A673 (cell line): Measurements from ENCODE around the gene FOXF1. TPM values are rescaled to one million over a fixed set of nuclear protein-coding genes. Genes with fewer than 3 reads are reported as not detected.
A peak's percentile ranks its signal among the peaks of the same experiment; 100 is the strongest.

Experiments used
- BruUV-seq: library from RNA; stranded (reverse); fragments of 400-500 nt; replicated peaks from 2 replicates; lab custom pipeline; 2021; lab: Mats Ljungman, UMichigan
- CTCF ChIA-PET: fragments of 300-600 bp; sonication (Branson Sonifier 250); formaldehyde crosslinking; loops from one replicate; lab custom pipeline; 2022; ENCODE audit warnings: antibody characterized with exemption; lab: Charles Lee
- POLR2A ChIA-PET: fragments of 300-600 bp; sonication (Branson Sonifier 250); formaldehyde crosslinking; loops from one replicate; lab custom pipeline; 2022; ENCODE audit warnings: antibody characterized with exemption; ENCODE audit not compliant: low non-redundant PET; lab: Charles Lee
- DNase-seq: peaks from one replicate; pipeline ENCODE4 v3.0.0-alpha.2; 2015; ENCODE audit warnings: low spot score
- H3K27ac ChIP-seq: fragments of 200-600 bp; sonication (generic); 2 replicates; pipeline ENCODE4 v1.5.1; 2016; ENCODE audit warnings: mixed run types, low read depth, mild to moderate bottlenecking, mixed read lengths, antibody characterized with exemption, low read length; ENCODE audit not compliant: poor library complexity, severe bottlenecking
- H3K27me3 ChIP-seq: fragments of 200-600 bp; sonication (generic); replicated peaks from 2 replicates; pipeline ENCODE4 v1.6.1; 2017; ENCODE audit warnings: mixed run types, low read depth, mild to moderate bottlenecking, mixed read lengths, antibody characterized with exemption, low read length; ENCODE audit not compliant: insufficient read depth, poor library complexity
- H3K36me3 ChIP-seq: fragments of 200-600 bp; sonication (generic); 2 replicates; pipeline ENCODE4 v1.6.1; 2016; ENCODE audit warnings: mixed run types, mild to moderate bottlenecking, mixed read lengths, antibody characterized with exemption, low read length; ENCODE audit not compliant: insufficient read depth, poor library complexity, severe bottlenecking
- H3K4me1 ChIP-seq: fragments of 200-600 bp; sonication (generic); 2 replicates; pipeline ENCODE4 v1.6.1; 2017; ENCODE audit warnings: mixed run types, mild to moderate bottlenecking, mixed read lengths, antibody characterized with exemption, low read length; ENCODE audit not compliant: insufficient read depth, poor library complexity, severe bottlenecking
- H3K4me3 ChIP-seq: fragments of 200-600 bp; sonication (generic); 2 replicates; pipeline ENCODE4 v1.5.1; 2016; ENCODE audit warnings: low read depth, mixed run types, mild to moderate bottlenecking, mixed read lengths, low read length; ENCODE audit not compliant: poor library complexity, severe bottlenecking
- H3K9me3 ChIP-seq: fragments of 200-600 bp; sonication (generic); 2 replicates; pipeline ENCODE4 v1.6.1; 2016; ENCODE audit warnings: mixed run types, low read depth, mild to moderate bottlenecking, mixed read lengths, antibody characterized with exemption, low read length; ENCODE audit not compliant: poor library complexity, severe bottlenecking
- CTCF ChIP-seq: fragments of 300-800, 200-600 bp; sonication (generic); conservative IDR thresholded peaks from 2 replicates; pipeline ENCODE4 v1.5.1; 2017; ENCODE audit warnings: low read depth, mild to moderate bottlenecking, antibody characterized with exemption, low read length, moderate library complexity, mixed read lengths
- EZH2 ChIP-seq: fragments of 200-600 bp; sonication (generic); IDR thresholded peaks from 2 replicates; pipeline ENCODE4 v1.6.1; 2017; ENCODE audit warnings: borderline replicate concordance, low read depth, mild to moderate bottlenecking, mixed read lengths, antibody characterized with exemption, low read length; ENCODE audit not compliant: poor library complexity, severe bottlenecking
- intact Hi-C: fragments of 100-400 bp; cut with micrococcal nuclease; formaldehyde crosslinking; loops from one replicate; pipeline ENCODE4 v1.10.0; 2022; ENCODE audit not compliant: unreplicated experiment
- total RNA-seq: library from RNA; stranded (reverse); gene quantifications from 2 replicates; pipeline ENCODE4 v1.2.3, GENCODE V29; 2021

Gene FOXF1
- total RNA-seq, 1 experiment from 2014 or later, result not detected

GRCh38 chr16:86509759-86510464 lies 415 bp upstream of the FOXF1 start:
- ChIA-PET CTCF (no interaction called here), POLR2A (no interaction called here)
- no peak overlapping the region for H3K27ac ChIP-seq
- peaks cover 100% of the 10 kb centered on the region for H3K27me3 ChIP-seq
- H3K4me1 ChIP-seq, result peaks cover 9% of the 10 kb centered on the region
- DNase-seq, result peak; percentile 21
- BruUV-seq, result no TSS peak
- intact Hi-C loops, result no loop called here
- peak overlapping the region; percentile 33 for H3K4me3 ChIP-seq
- peak; percentile 92 for TF ChIP-seq EZH2
- no peak for TF ChIP-seq CTCF
- no peaks in the 10 kb centered on the region for H3K36me3 ChIP-seq
- H3K9me3 ChIP-seq, result no peaks in the 10 kb centered on the region

GRCh38 chr16:86511317-86512161 lies 1.2 kb downstream of the FOXF1 start:
- Histone ChIP-seq H3K27ac (no peak overlapping the region), H3K36me3 (no peaks in the 10 kb centered on the region), H3K9me3 (no peaks in the 10 kb centered on the region), H3K27me3 (peaks cover 100% of the 10 kb centered on the region), H3K4me3 (no peak overlapping the region), H3K4me1 (peaks cover 9% of the 10 kb centered on the region)
- peak; percentile 61 for TF ChIP-seq EZH2
- TF ChIP-seq CTCF, result no peak
- DNase-seq, result no peak
- ChIA-PET CTCF (no interaction called here), POLR2A (no interaction called here)
- intact Hi-C loops, result no loop called here
- BruUV-seq, result no TSS peak

GRCh38 chr16:86512301-86512859 lies 2.1 kb downstream of the FOXF1 start:
- no peak overlapping the region for H3K27ac ChIP-seq
- no peaks in the 10 kb centered on the region for H3K9me3 ChIP-seq
- no peak for TF ChIP-seq EZH2
- TF ChIP-seq CTCF, result no peak
- peaks cover 100% of the 10 kb centered on the region for H3K27me3 ChIP-seq
- no TSS peak for BruUV-seq
- no peak for DNase-seq
- H3K4me1 ChIP-seq, result peaks cover 9% of the 10 kb centered on the region
- no peaks in the 10 kb centered on the region for H3K36me3 ChIP-seq
- intact Hi-C loops, result no loop called here
- ChIA-PET POLR2A (no interaction called here), CTCF (no interaction called here)
- no peak overlapping the region for H3K4me3 ChIP-seq
